HG02981 (cell line): ENCODE measurements around the gene PRIM2.
"Not testable (repeated sequence)": the region's sequence is repeated elsewhere in the genome, so short reads cannot be mapped to it uniquely, and the experiment has no call there.

ENCODE experiments used
- ATAC-seq: cut with Tn5 transposase; IDR thresholded peaks from one replicate; pipeline ENCODE4 v1.9.1; 2021; ENCODE audit warnings: mild to moderate bottlenecking, moderate library complexity; ENCODE audit not compliant: unreplicated experiment

The PRIM2 gene

GRCh38 chr6:57317060-57317943 lies at the start of gene PRIM2:
Gene PRIM2 (plus strand): TSS chr6:57317630. CDS start chr6:57318446, 816 bp downstream.
- peak; percentile 86 for ATAC-seq

- ATAC-seq: no peak
These were observed 49.2 kb upstream of the PRIM2 start for GRCh38 chr6:57268294-57268640.

GRCh38 chr6:57274113-57274824 lies 43.2 kb upstream of the PRIM2 start:
- not testable (repeated sequence) for ATAC-seq

- ATAC-seq: no peak
These were observed 42.0 kb upstream of the PRIM2 start for GRCh38 chr6:57275384-57275783.

- no peak for ATAC-seq
These were observed 40.5 kb upstream of the PRIM2 start for GRCh38 chr6:57276946-57277345.

GRCh38 chr6:57278570-57278969 lies 38.9 kb upstream of the PRIM2 start:
- no peak for ATAC-seq

- ATAC-seq: no peak
These were observed 38.4 kb upstream of the PRIM2 start for GRCh38 chr6:57279013-57279412.

GRCh38 chr6:57283106-57283505 lies 34.3 kb upstream of the PRIM2 start:
- ATAC-seq: no peak

GRCh38 chr6:57283911-57284455 lies 33.4 kb upstream of the PRIM2 start:
- ATAC-seq: no peak

GRCh38 chr6:57288136-57288535 lies 29.3 kb upstream of the PRIM2 start:
- not testable (repeated sequence) for ATAC-seq

- not testable (repeated sequence) for ATAC-seq
These were observed 24.0 kb upstream of the PRIM2 start for GRCh38 chr6:57293472-57293871.

- no peak for ATAC-seq
These were observed 22.5 kb upstream of the PRIM2 start for GRCh38 chr6:57294862-57295445.

- no peak for ATAC-seq
These were observed 19.9 kb upstream of the PRIM2 start for GRCh38 chr6:57297505-57297904.

GRCh38 chr6:57298741-57299140 lies 18.7 kb upstream of the PRIM2 start:
- no peak for ATAC-seq

GRCh38 chr6:57301757-57302156 lies 15.7 kb upstream of the PRIM2 start:
- ATAC-seq: no peak

- no peak for ATAC-seq
These were observed 15.0 kb upstream of the PRIM2 start for GRCh38 chr6:57302477-57302876.

- no peak for ATAC-seq
These were observed 13.3 kb upstream of the PRIM2 start for GRCh38 chr6:57303931-57304681.

- ATAC-seq: no peak
These were observed 12.3 kb upstream of the PRIM2 start for GRCh38 chr6:57305107-57305506.

- no peak for ATAC-seq
These were observed 11.7 kb upstream of the PRIM2 start for GRCh38 chr6:57305761-57306160.

GRCh38 chr6:57306273-57306672 lies 11.2 kb upstream of the PRIM2 start:
- ATAC-seq: no peak

GRCh38 chr6:57307850-57308249 lies 9.6 kb upstream of the PRIM2 start:
- no peak for ATAC-seq
